ENCODE measurements around the gene C12orf42. TPM values are rescaled to one million over a fixed set of nuclear protein-coding genes. Genes with fewer than 3 reads are reported as not detected.

The C12orf42 gene
- total and polyA plus RNA-seq, 8 donors, result not detected

GRCh38 chr12:103269946-103270345 is 225.8 kb downstream of the C12orf42 start:
- H3K4me3 ChIP-seq, result no peak overlapping the region
- H3K4me1 ChIP-seq, result no peaks in the 10 kb centered on the region
- no peak overlapping the region for H3K27ac ChIP-seq
- H3K27me3 ChIP-seq, result no peaks in the 10 kb centered on the region
- no peaks in the 10 kb centered on the region for H3K9me3 ChIP-seq
- H3K36me3 ChIP-seq, result no peaks in the 10 kb centered on the region
- intact Hi-C loops (cut with DNase I; ENCODE audit: low total_unique reads), result no loop called here
- DNase-seq, result peak in 1 of 2 donors; percentile 43
- no peak for TF ChIP-seq POLR2A (IDR thresholded peaks at IDR 0.05)
- no peak for TF ChIP-seq EP300 (IDR thresholded peaks at IDR 0.05)
- no peak for TF ChIP-seq POLR2AphosphoS5 (IDR thresholded peaks at IDR 0.05)
- no peak for TF ChIP-seq CTCF (IDR thresholded peaks at IDR 0.05)

DNA sequence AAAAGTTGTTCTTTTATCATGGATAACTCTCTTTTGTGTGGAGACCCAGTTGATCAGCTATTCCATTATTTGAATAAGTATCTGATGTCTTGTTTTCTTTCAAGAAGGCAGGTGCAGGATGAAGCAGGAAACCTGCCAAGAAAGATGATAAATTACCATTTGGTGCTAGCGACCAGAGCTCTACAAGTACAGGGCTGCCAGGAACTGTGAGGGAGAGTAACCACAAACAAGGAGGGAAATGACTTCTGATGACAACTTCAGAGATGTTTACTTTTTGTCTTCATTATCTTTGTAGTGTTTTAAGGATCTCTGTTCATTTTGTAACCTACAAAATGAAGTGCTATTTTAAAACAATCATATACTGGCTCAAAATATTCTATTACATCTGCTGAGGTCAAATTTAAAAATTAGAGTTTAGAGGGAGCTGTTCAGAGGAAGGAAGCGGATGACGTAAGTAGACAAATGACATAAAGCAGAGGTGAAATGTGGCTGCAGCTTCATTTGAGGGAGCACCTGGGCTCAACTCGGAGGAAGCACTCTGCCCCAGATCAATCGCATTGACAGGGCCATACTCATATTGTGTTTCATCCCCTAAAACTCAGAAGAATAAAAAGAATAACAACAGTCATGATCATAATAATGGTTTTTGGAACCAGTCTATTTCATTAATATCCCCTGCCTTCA is 226.8 kb downstream of the C12orf42 start:
- no peak overlapping the region for H3K4me3 ChIP-seq
- no peaks in the 10 kb centered on the region for H3K36me3 ChIP-seq
- H3K27me3 ChIP-seq, result no peaks in the 10 kb centered on the region
- peak in 1 of 2 donors; percentile 28 for DNase-seq
- no peak overlapping the region for H3K27ac ChIP-seq
- intact Hi-C loops (cut with DNase I; ENCODE audit: low total_unique reads), result no loop called here
- no peaks in the 10 kb centered on the region for H3K9me3 ChIP-seq
- no peaks in the 10 kb centered on the region for H3K4me1 ChIP-seq
- no peak for TF ChIP-seq POLR2AphosphoS5 (IDR thresholded peaks at IDR 0.05)
- TF ChIP-seq POLR2A (IDR thresholded peaks at IDR 0.05), result no peak
- no peak for TF ChIP-seq EP300 (IDR thresholded peaks at IDR 0.05)
- no peak for TF ChIP-seq CTCF (IDR thresholded peaks at IDR 0.05)
- WGBS, 5 donors, result 55 to 64% (median 56%) methylated on average over 5 of the region's 5 CpGs

GRCh38 chr12:103257763-103258162 is 238.0 kb downstream of the C12orf42 start:
- no peaks in the 10 kb centered on the region for H3K27me3 ChIP-seq
- no peaks in the 10 kb centered on the region for H3K36me3 ChIP-seq
- no peak for TF ChIP-seq POLR2AphosphoS5 (IDR thresholded peaks at IDR 0.05)
- TF ChIP-seq EP300 (IDR thresholded peaks at IDR 0.05), result no peak
- TF ChIP-seq POLR2A (IDR thresholded peaks at IDR 0.05), result no peak
- no peak for TF ChIP-seq CTCF (IDR thresholded peaks at IDR 0.05)
- intact Hi-C loops (cut with DNase I; ENCODE audit: low total_unique reads), result no loop called here
- peaks cover 0 to 8% (median 0%) of the 10 kb centered on the region in 4 donors for H3K9me3 ChIP-seq
- H3K27ac ChIP-seq, result no peak overlapping the region
- DNase-seq, result no peak
- 76 to 94% (median 82%) methylated on average over 2 of the region's 2 CpGs for WGBS, 5 donors
- H3K4me1 ChIP-seq, result no peaks in the 10 kb centered on the region
- H3K4me3 ChIP-seq, result no peak overlapping the region

Other genes with a start within 250 kb of the C12orf42 start
- 1 to 10 TPM in 2 of 5 donors, under 1 TPM in 1, not detected in 2; under 0.01 to 4.0 (median 1.9) TPM for gene STAB2, start 91.3 kb upstream of the C12orf42 start, total RNA-seq
- under 1 TPM in 1 of 3 donors, not detected in 2; 0.03 TPM for gene STAB2, start 91.3 kb upstream of the C12orf42 start, polyA plus RNA-seq